Ovary (tissue), 9 donors: ENCODE measurements around the gene CPNE1. TPM values are rescaled to one million over a fixed set of nuclear protein-coding genes. Genes with fewer than 3 reads are reported as not detected.

Experiments
- DNase-seq, 5 donors: peaks; one replicate each; pipeline ENCODE4 v3.0.0-alpha.2; 2019 to 2020
- H3K27ac ChIP-seq, 2 donors: fragments of 200-600 bp; one replicate each; pipeline versions ENCODE4 v1.5.1 to v1.8.0; 2019 to 2022
- H3K27me3 ChIP-seq: fragments of 200-600 bp; one replicate; pipeline ENCODE4 v1.8.0; 2022
- H3K36me3 ChIP-seq: fragments of 200-600 bp; sonication (generic); one replicate; pipeline ENCODE4 v1.5.1; 2019
- H3K4me1 ChIP-seq: one replicate; pipeline ENCODE4 v1.8.1; 2013; ENCODE audit warnings: mild to moderate bottlenecking, moderate library complexity; ENCODE audit not compliant: insufficient read depth
- H3K4me3 ChIP-seq: fragments of 200-600 bp; sonication (generic); one replicate; pipeline ENCODE4 v1.5.1; 2017
- H3K9me3 ChIP-seq, 2 donors: fragments of 200-600 bp in 1 of 2; sonication (generic) in 1 of 2; one replicate each; pipeline versions ENCODE4 v1.5.1 to v1.8.1; 2013 to 2019; ENCODE audit warnings: mild to moderate bottlenecking in 1 of 2, moderate library complexity in 1 of 2
- CTCF ChIP-seq, 3 donors: fragments of 450-650 bp in 2 of 3; fragments of 200-600 bp in 1 of 3; IDR thresholded peaks; one replicate each; pipeline versions ENCODE4 v1.5.1 to v1.8.0; 2016 to 2022; ENCODE audit warnings: antibody characterized with exemption in 3 of 3, mild to moderate bottlenecking in 1 of 3
- EP300 ChIP-seq: sonication (generic); formaldehyde crosslinking; IDR thresholded peaks from one replicate; pipeline ENCODE4 v1.6.1; 2017; ENCODE audit warnings: antibody characterized with exemption
- POLR2A ChIP-seq: fragments of 450-650 bp; IDR thresholded peaks from one replicate; pipeline ENCODE4 v1.6.1; 2017; ENCODE audit warnings: antibody characterized with exemption, mild to moderate bottlenecking, moderate library complexity
- WGBS, 3 donors: extraction: QIAGEN DNeasy Blood & Tissue Kit in 1 of 3; methylation state at CpG; one replicate each; pipeline versions ENCODE4 v1.1.5 to v1.1.7; 2013 to 2017; 5-methylcytosine and 5-hydroxymethylcytosine counted together
- intact Hi-C, 4 donors: fragments of 100-400 bp; cut with DNase I; formaldehyde crosslinking; loops; one replicate each; pipeline versions ENCODE4 v1.11.0 to v1.15.1; 2022 to 2023
- polyA plus RNA-seq, 2 donors: library from polyadenylated mRNA; stranded (reverse); fragments of 200-250 nt in 1 of 2; fragments of 350-450 nt in 1 of 2; fragmentation: Illumina TruSeq in 1 of 2; extraction: RNeasy Lipid Tissue Mini Kit (QIAGEN cat#74804) in 1 of 2; gene quantifications; one replicate each; pipeline ENCODE4 v1.2.3, GENCODE V29; 2013 to 2014
- total RNA-seq, 7 donors: library from RNA; depleted of rRNA in 2 of 7; stranded (reverse); fragments of >200 nt in 2 of 7; fragmentation: NEBNext Ultra II Directional in 3 of 7; extraction: Animal tissue kit (Norgen Biotek cat#: 25700) in 3 of 7; gene quantifications; one replicate each; pipeline versions ENCODE4 v1.1.0 to v1.2.4, GENCODE V29; 2016 to 2023
- donor health status: DM: no; HTN: no; CAD: no; lungs with moderate emphysema.
- donor health status: DM: no; HTN: no; CAD: no.
- donor health status: Bipolar disorder and iron deficiency.
- donor health status: DM: yes; HTN: yes; CAD: no.
- donor health status: DM: no; HTN: no; CAD: no.
- donor health status: DM: yes; HTN: yes; CAD: no.

Gene CPNE1
- total and polyA plus RNA-seq, 9 donors = 97.5 to 173 (median 157) TPM

GRCh38 chr20:35681960-35682359 lies 17.3 kb upstream of the CPNE1 start:
- Histone ChIP-seq H3K4me3 (no peak overlapping the region), H3K27me3 (no peaks in the 10 kb centered on the region), H3K36me3 (no peaks in the 10 kb centered on the region), H3K9me3 (no peaks in the 10 kb centered on the region), H3K27ac (no peak overlapping the region), H3K4me1 (no peaks in the 10 kb centered on the region)
- 94 to 96% (median 96%) methylated on average over 1 of the region's 1 CpG for WGBS, 3 donors
- intact Hi-C loops = loop anchor here in 1 of 4 donors (5.0 kb wide), 1 partner anchor 1005 kb away; no protein-coding TSS in a partner anchor
- DNase-seq = no peak
- no peak for TF ChIP-seq POLR2A
- no peak for TF ChIP-seq CTCF (IDR thresholded peaks at IDR 0.05)
- TF ChIP-seq EP300 = no peak

GRCh38 chr20:35680452-35681183 lies 15.9 kb upstream of the CPNE1 start:
- Histone ChIP-seq H3K4me1 (no peaks in the 10 kb centered on the region), H3K9me3 (no peaks in the 10 kb centered on the region), H3K27ac (no peak overlapping the region), H3K27me3 (no peaks in the 10 kb centered on the region), H3K36me3 (no peaks in the 10 kb centered on the region), H3K4me3 (no peak overlapping the region)
- 90 to 93% (median 91%) methylated on average over 4 of the region's 4 CpGs for WGBS, 3 donors
- intact Hi-C loops = loop anchor here in 1 of 4 donors (5.0 kb wide), 1 partner anchor 1007 kb away; no protein-coding TSS in a partner anchor
- no peak for TF ChIP-seq CTCF (IDR thresholded peaks at IDR 0.05)
- no peak for TF ChIP-seq POLR2A
- no peak for DNase-seq

GRCh38 chr20:35674921-35675320 lies 10.2 kb upstream of the CPNE1 start:
- Histone ChIP-seq H3K27me3 (no peaks in the 10 kb centered on the region), H3K9me3 (no peaks in the 10 kb centered on the region), H3K36me3 (no peaks in the 10 kb centered on the region), H3K27ac (no peak overlapping the region), H3K4me1 (no peaks in the 10 kb centered on the region), H3K4me3 (no peak overlapping the region)
- WGBS, 3 donors = 73 to 94% (median 79%) methylated on average over 8 of the region's 8 CpGs
- intact Hi-C loops = no loop called here
- no peak for DNase-seq
- TF ChIP-seq CTCF (IDR thresholded peaks at IDR 0.05) (no peak), EP300 (no peak), POLR2A (no peak)

- no peak for DNase-seq
- no peak for TF ChIP-seq POLR2A
- TF ChIP-seq CTCF (IDR thresholded peaks at IDR 0.05) = no peak
- no peak for TF ChIP-seq EP300
- intact Hi-C loops = no loop called here
- Histone ChIP-seq H3K4me1 (no peaks in the 10 kb centered on the region), H3K27me3 (no peaks in the 10 kb centered on the region), H3K4me3 (no peak overlapping the region), H3K9me3 (no peaks in the 10 kb centered on the region), H3K27ac (no peak overlapping the region), H3K36me3 (no peaks in the 10 kb centered on the region)
- WGBS, 3 donors = 91 to 92% (median 92%) methylated on average over 4 of the region's 4 CpGs
Observed at GRCh38 chr20:35673884-35674283, 9.2 kb upstream of the CPNE1 start.
